IPS-NIHi11 (cell line): Measurements from ENCODE around the gene RTEL1.
"Not testable (repeated sequence)": the region's sequence is repeated elsewhere in the genome, so short reads cannot be mapped to it uniquely, and the experiment has no call there.

Experiments used
- DNase-seq: peaks from one replicate; pipeline ENCODE4 v3.0.0; 2012; ENCODE audit warnings: mixed read lengths, low spot score

The RTEL1 gene

DNA sequence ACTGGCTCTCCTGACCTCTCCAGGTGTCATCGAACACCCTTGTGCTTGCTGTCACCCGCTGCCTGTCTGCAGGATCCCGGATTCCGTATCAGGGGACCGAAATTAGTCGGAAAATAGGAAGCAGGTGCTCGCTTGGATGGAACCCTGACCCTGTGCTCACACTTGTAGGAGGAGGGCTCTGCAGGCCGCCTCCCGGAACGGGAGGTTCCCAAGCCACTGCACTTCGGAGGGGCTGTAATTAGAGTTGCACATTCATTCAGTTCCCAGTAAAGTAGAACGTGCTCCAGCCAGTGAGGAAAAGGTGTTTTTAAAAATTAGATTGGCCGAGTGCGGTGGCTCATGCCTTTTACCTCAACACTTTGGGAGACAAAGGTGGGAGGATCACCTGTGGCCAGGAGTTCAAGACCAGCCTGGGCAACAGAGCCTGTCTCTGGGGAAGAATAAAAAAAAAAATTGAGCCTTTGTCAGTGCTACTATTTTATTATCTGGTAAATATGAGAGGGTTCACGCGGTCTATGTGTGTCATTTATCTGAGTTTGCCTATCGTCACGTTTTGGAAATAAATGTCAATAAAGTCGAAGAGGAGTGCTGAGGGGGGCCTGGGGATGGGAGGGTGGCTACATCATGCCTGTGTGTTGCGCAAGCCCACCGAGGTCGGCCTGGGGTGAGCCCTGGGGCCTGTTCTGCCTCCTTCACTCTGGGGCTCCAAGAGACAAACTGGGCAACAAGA is 29.7 kb upstream of the RTEL1 start:
- no peak for DNase-seq

DNA sequence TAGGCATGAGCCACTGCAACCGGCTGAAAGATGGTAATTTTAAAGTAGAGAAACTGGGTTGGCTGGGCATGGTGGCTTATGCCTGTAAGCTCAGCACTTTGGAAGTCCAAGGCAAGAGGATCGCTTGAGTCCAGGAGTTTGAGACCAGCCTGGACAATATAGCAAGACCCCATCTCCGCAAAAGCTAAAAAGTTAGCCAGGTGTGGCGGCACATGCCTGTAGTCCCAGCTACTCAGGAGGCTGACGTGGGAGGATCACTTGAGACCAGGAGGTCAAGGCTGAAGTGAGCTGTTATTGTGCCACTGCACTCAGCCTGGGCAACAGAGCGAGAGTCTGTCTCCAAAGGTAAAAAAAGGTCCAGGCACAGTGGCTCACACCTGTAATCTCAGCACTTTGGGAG is 27.2 kb upstream of the RTEL1 start:
- not testable (repeated sequence) for DNase-seq

DNA sequence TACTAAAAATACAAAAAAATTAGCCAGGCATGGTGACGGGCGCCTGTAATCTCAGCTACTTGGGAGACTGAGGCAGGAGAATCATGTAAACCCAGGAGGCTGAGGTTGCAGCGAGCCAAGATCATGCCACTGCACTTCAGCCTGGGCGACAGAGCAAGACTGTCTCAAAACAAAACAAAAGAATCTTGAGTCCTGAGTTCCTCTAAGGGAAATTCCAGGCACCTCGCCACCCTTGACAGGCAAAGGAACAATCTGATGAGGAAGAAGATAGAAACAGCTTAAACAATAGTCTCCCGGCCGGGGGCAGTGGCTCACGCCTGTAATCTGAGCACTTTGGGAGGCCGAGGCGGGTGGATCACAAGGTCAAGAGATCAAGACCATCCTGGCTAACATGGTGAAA is 26.7 kb upstream of the RTEL1 start:
- not testable (repeated sequence) for DNase-seq

DNA sequence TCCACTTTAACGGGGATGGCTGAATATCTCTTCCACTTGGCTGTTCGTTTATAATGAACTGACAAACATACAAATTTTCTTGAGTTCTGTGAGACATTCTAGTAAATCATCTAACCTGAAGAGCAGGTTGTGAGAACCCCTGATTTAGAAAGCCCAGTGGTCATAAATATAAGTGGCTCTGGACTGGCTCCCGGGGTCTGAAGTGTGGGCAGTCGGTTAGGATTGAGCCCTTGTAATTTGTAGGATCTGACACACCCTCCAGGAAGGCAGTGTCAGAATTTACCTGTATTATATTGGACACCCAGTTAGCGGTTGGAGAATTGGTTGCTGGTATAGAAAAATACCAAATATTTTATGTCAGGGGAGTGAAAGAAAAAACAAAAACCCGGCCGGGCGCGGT is 24.4 kb upstream of the RTEL1 start:
- DNase-seq, result no peak

DNA sequence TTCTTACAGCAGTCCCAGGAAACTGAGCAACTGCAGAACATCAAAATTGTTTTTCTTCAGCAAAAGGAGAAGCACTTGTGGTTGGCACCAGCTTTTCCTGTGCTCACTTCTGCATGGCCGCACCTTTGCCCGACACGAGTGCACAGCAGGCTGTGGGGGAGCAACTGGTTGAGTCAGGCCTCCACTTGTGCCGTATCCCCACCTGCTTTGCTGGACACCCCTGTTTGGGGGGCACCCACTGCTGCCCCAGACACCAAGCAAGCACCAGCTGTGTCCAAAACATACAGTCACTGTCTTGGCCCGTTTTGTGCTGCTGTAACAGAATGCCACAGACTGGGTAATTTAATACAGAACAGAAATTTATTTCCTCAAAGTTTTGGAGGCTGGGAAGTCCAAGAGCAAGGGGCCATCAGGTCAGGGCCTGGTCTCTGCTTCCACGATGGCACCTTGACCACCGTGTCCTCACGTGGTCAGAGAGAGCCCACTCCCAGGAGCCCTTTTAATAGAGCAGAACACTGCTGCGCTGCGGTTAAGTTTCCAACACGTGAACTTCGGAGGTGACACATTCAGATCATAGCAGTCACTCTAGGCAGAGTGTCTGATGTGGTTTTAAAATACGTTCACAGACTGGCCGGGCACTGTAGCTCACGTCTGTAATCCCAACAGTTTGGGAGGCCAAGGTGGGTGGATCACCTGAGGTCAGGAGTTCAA is 22.5 kb upstream of the RTEL1 start:
- DNase-seq, result no peak

DNA sequence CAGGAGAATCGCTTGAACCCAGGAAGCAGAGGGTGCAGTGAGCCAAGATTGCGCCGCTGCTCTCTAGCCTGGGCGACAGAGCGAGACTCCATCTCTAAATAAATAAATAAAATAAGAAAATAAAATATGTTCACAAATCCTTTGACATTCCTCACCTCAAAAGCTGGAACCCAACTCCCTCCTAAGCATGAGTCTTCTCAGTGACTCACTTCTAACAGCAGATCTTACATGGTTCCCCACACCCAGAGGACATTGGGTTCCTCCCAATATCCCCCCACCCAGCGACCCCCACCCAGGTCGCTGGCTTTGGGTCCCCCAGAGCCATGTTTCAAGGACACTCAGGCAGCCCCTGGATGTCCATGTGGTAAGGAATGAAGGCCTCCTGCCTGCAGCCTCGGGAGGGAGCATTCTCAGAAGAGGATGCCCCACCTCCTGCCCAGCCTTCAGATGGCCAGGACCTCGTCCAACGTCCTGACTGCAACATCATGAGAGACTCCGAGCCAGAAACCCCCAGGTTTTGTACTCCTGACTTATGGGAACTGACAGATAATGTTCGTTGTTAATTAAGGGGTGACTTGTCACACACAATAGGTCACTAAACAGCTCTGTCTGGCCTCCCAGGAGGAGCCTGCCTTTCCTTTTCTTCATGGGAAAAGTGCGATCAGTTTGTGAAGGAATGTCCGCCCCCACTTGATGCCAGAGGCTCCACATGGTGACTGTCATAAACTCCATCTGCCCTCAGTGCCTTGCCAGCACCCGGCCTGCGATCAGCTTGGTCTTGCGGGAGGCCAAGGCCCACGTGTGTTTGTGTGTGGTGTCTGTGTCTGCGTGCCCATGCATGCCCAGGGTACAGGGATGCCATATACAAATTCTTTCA is 21.1 kb upstream of the RTEL1 start:
- no peak for DNase-seq

DNA sequence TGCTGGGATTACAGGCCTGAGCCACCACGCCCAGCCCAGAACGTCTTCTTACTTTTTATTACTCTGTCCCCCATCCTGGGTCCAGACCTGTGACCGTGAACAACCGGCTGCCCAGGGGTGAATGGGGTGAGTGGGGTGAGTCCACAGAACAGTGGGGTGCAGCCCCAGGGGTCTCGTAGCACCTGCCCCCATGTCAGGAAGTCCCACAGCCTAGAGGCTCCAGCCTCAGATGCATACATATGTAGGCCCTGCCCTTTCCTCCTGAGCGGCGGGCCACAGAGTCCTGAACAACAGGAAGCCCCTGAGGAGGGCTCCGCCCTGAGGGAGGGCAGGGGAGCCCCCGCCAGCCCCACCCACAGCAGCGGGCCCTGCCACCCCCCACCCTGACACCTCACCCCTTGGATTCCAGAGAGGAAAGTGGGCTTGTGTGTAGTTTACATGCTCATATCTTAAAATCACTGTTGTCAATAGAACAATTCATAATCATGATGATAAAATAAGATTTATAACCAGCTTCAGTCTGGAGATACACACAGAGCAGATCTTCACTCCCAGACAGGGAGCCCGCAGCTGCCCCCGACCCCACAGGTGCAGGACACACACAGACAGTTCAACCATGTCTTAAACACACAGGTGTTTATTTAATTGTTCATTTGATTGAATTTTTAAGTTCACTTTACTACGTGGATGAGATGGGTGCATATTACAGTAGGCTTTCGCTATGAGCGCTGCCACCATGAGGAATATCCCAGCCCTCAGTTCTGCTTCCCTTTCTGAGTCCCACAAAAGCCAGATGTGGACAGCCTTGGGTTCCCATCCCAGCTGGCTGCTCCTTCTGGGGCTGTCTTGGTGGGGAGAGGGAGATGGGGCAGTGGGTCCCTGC is 18.8 kb upstream of the RTEL1 start:
- DNase-seq, result no peak

DNA sequence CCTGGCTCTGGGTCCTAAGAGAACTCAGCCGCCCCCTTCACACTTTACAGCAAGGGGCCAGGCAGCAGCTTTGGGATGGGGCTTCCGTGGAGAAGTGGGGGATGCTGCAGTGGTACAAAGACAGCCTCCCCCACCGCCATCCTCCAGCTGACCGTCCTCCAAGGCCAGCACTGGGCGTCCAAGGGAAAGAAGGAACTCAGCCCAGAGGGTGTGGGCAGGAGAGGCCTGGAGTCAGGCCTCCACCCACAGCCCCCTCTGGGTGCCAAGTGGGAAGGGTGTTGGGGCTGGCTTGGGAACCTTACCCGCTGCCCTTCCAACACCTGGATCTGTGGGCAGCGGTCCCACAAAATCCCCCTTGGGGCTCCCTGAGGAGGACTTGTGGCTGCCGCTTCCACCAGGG is 18.0 kb upstream of the RTEL1 start:
- DNase-seq, result no peak

DNA sequence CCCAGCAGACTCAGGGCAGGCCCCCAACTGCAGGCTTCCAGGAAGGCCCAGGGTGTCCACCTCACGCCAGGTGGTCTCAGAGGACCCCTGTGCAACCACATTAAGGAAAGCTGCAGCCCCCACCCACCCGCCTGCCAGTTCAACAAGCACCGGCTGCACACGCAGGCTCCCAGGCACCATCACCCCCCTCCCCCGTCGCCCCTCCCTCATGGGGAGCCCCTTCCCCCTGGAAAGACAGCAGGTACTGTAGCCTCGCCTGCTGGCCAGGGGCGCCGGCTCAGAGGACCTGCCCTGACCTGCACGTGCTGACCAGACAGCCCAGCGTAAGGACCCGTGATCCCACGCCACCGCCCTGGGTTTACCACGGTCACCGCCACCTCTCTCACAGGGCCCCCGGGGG is 17.4 kb upstream of the RTEL1 start:
- DNase-seq, result not testable (repeated sequence)

DNA sequence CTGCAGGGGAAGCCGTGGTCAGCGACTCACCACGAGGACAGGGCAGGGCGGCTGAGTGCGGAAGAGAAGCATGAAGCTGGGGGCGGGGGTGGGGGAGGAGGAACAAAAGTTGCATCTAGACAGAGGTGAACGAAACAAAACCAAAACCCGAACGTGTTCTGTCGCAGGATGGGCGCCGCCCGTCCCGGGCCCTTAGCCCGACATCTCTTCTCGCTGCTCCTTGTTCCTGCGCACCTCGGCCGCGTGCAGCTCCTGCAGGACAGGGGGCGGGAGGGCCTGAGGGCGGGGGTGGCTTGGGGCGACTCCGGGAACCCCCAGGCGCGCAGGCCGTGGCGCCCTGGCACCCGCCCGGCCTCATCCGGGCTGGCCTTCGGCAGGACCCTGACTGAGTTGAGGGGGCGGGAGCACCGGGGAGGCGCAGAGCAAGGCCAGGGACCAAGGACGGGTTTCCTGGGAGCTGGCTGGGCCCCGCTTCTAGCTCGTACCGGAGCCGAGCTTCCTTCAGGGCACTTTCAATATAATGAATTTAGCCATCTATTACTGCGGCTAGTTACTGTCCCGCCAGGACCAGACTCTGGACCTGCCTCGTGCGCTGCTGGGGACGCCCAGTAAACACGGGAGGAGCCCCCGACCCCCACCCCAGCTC is 16.8 kb upstream of the RTEL1 start:
- no peak for DNase-seq

DNA sequence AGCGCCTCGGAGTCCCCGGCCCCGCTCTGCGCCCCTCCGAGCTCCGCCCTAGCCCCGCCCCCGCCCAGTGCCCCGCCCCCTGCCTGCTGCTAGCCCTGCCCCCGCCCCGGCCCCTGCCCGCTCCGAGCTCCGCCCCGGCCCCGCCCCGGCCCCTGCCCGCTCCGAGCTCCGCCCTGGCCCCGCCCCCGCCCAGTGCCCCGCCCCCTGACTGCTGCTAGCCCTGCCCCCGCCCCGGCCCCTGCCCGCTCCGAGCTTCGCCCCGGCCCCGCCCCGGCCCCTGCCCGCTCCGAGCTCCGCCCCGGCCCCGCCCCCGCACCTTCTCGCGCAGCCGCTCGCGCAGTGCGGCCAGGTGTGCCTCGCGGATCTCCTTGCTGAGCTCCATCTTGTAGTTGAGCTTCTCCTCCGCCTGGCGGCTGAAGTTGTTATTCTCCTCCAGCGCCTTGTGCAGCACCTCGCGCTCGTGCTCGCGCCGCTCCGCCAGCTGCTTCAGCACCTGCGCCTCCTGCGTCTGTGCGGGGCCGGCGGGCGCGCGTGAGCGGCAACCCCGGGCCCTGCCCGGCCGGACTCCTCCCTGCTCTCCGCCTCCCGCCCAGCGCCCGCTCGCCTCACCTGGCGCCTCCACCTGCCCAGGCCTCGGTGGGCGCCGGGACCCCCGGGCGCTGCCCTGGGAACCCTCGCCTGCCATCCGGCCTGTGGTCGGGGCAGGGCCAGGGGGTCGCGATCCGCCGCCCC is 16.2 kb upstream of the RTEL1 start:
- DNase-seq, result peak; percentile 92

DNA sequence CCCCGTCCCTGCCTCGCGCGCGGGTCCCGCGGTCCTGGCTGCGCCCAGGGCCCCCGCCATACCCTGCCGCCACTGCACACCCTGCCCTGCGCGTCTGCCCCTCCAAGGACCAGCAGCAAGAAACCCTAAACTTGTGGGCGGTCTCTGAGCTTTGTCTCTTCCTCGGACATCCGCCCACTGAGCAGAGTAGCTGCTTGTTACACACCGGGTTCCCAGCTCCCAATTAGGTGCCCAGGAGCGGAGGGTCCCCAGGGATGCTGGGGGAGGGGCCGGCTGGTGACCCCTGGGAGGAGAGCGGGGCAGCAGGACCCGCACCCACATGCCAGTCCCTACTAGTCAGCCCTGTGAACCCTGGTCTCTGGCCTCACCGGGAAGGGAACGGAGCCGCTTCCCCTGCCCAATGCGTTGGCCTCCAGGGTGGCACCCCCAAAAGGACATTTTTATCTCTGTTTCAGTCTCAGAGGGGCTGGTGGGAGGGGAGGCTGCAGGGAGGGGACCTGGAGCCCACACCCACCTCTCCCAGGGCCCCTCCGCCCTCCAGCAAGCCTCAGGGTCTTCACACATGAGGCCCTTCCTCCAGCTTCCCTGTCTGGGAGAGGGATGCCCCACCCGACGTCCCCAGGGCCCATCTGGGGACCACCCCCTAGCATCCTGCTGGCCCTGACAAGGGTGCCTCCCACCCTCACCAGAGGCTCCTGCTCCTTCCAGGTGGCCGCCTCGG is 15.4 kb upstream of the RTEL1 start:
- peak; percentile 57 for DNase-seq

DNA sequence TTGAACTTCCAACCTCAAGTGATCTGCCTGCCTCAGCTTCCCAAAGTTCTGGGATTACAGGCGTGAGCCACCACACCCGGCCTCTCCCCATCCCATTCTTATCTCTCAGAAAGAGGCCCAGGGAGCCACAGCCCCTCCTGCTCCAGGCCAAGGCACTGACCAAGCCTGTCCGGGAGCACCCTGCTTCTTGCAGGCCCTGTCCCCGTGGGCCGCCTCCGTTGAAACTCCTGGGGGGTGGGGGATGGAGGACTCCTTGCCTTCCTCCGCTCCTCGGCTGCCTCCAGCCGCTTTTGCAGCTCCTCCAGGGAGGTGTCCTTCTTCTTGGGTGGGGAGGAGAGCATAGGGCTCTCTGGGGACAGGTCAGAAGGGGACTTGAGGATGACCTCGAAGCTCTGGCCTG is 14.6 kb upstream of the RTEL1 start:
- DNase-seq, result no peak

DNA sequence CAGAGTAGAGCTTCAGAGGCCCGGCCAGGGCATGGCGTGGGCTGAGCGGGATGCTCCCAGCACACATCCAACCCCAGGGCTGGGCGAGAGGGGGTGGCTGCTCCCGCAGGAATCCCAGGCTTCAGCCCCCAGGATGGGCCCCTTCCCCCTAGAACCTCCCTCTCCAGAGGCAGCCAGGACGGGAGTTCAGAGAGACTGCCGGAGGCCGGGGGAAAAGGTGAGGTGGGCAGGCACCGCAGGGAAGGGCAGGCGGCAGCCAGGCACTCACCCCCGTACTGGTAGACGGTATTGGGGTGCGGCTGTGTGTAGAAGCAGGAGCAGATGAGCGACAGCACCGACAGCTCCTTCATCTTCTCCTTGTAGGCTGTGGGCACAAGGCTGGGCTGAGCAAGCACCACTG is 14.2 kb upstream of the RTEL1 start:
- DNase-seq, result no peak

DNA sequence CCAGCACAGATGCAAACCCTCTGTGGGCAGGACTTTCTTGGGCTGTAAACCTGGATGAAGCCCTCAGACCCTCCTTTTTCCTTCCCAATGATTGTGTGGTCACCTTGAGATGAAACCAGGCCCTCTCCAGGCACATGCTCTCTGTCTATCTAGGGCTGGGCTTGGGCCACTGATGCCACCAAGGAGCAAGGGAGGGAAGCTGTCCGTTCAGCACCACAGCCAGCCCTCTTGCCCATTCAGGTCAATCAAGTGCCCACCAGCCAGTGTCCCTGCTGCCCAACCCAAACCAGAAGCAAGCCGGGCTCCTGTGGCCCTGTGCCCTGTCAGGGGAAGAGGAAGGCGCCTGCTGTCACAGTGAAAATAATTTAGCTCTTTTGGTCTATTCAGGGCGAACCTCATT is 12.9 kb upstream of the RTEL1 start:
- DNase-seq, result no peak

DNA sequence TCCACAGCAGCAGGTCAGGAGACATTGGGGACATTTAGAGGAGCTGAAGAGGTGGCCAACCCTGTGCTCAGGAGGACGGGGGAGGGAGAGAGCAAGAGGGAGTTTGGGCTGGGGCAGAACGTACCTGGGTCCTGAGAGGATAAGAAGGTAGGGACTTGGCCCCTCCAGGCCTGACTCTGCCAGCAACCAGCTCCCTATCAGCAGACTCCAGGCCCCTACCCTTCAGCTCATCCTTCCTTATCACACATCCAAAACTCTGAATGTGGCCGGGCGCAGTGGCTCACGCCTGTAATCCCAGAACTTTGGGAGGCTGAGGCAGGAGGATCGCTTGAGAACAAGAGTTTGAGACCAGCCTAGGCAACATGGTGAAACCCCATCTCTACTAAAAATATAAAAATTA is 9.9 kb upstream of the RTEL1 start:
- DNase-seq, result no peak

DNA sequence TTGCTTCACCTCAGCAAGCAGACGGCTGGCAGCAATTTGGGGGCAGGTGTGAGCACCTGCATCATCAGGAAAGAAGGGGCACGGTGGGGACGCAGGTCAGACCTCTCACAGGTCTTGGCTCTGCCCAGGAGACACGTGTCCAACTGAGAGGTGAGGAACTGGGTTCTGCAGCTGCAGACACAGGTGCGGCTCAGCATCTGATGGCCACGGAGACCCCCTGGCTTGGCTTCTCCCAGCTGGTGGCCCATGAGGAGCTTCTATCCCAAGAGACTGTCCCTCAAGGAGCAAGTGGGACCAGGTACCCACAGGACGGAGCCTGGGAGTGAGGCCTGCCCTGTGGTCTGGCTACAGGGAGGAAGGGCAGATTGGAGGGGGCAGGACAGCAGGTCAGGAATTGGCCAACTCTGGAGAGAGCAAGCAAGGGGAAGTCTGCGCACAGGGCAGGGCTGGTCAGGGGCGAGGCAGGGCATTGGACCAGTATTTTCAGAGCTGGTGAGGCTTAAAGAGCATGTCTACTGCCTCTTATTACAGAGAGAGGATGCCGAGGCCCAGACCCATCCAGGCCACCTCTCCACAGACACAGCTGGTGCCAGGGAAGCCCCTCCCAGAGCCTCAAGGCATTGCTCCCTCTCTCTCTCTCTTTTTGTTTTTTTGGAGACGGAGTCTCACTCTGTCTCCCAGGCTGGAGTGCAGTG is 9.1 kb upstream of the RTEL1 start:
- no peak for DNase-seq

DNA sequence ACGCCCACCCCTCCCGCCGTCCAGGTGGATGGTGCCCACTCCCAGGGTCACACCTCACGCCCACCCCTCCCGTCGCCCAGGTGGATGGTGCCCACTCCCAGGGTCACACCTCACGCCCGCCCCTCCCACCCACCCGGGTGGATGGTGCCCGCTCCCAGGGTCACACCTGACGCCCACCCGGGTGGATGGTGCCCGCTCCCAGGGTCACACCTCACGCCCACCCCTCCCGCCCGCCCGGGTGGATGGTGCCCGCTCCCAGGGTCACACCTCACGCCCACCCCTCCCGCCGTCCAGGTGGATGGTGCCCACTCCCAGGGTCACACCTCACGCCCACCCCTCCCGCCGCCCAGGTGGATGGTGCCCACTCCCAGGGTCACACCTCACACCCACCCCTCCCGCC is 7.6 kb upstream of the RTEL1 start:
- not testable (repeated sequence) for DNase-seq

DNA sequence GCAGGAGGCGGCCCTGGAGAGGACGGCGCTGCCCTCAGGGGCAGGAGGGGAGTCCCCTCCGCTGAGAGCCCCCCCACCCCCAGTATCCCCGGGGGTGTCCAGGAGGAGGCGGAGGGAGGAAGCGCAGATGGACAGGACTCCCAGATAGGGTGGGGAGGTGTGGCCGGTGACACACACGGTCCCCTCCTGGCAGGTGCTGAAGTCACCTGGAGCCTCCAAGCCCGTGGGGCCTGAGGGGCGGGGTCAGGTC is 6.2 kb upstream of the RTEL1 start:
- DNase-seq, result no peak
